GM21526 (cell line): ENCODE measurements around the gene MROH2A.
A peak's percentile ranks its signal among the peaks of the same experiment; 100 is the strongest.
"Not testable (repeated sequence)": the region's sequence is repeated elsewhere in the genome, so short reads cannot be mapped to it uniquely, and the experiment has no call there.

Experiments
- ATAC-seq: cut with Tn5 transposase; IDR thresholded peaks from one replicate; pipeline ENCODE4 v1.9.1; 2021; ENCODE audit warnings: moderate library complexity; ENCODE audit not compliant: unreplicated experiment, low FRiP score

Gene MROH2A

GRCh38 chr2:233849607-233850271 is 71.6 kb downstream of the MROH2A start:
- no peak for ATAC-seq

- no peak for ATAC-seq
Observed at GRCh38 chr2:233850745-233851144, 72.6 kb downstream of the MROH2A start.

- ATAC-seq: no peak
Observed at GRCh38 chr2:233851169-233851568, 73.0 kb downstream of the MROH2A start.

GRCh38 chr2:233852056-233852455 is 73.9 kb downstream of the MROH2A start:
- no peak for ATAC-seq

- ATAC-seq: no peak
Observed at GRCh38 chr2:233853353-233853752, 75.2 kb downstream of the MROH2A start.

GRCh38 chr2:233853883-233854240 is 75.7 kb downstream of the MROH2A start:
- ATAC-seq: no peak

GRCh38 chr2:233854241-233854981 is 76.3 kb downstream of the MROH2A start, which contains the start of gene HJURP:
HJURP (minus strand) TSS chr2:233854535; CDS start chr2:233854500, 35 bp downstream.
- peak; percentile 95 for ATAC-seq

- no peak for ATAC-seq
Observed at GRCh38 chr2:233855345-233855744, 77.2 kb downstream of the MROH2A start.

GRCh38 chr2:233856184-233856583 is 78.1 kb downstream of the MROH2A start:
- ATAC-seq: no peak

- no peak for ATAC-seq
Observed at GRCh38 chr2:233857511-233858141, 79.5 kb downstream of the MROH2A start.

GRCh38 chr2:233858331-233858730 is 80.2 kb downstream of the MROH2A start:
- ATAC-seq: no peak

GRCh38 chr2:233862261-233862768 is 84.2 kb downstream of the MROH2A start:
- ATAC-seq: no peak

GRCh38 chr2:233865838-233866237 is 87.7 kb downstream of the MROH2A start:
- ATAC-seq: no peak

- no peak for ATAC-seq
Observed at GRCh38 chr2:233866479-233866878, 88.3 kb downstream of the MROH2A start.

- no peak for ATAC-seq
Observed at GRCh38 chr2:233867993-233868532, 89.9 kb downstream of the MROH2A start, which contains the start of gene MSL3B. MSL3B (minus strand) TSS chr2:233868386.

GRCh38 chr2:233871432-233871831 is 93.3 kb downstream of the MROH2A start:
- no peak for ATAC-seq

- ATAC-seq: not testable (repeated sequence)
Observed at GRCh38 chr2:233872125-233872524, 94.0 kb downstream of the MROH2A start.

- no peak for ATAC-seq
Observed at GRCh38 chr2:233882353-233882752, 104.2 kb downstream of the MROH2A start.
